CD14-positive monocyte (primary cell): ENCODE data around the gene MARVELD1. TPM values are rescaled to one million over a fixed set of nuclear protein-coding genes. Genes with fewer than 3 reads are reported as not detected.

Experiments
- DNase-seq, 3 donors: peaks; one replicate each; pipeline ENCODE4 v3.0.0-alpha.2; 2011 to 2022
- H2AFZ ChIP-seq: 2 replicates; pipeline ENCODE4 v1.6.0; 2012; ENCODE audit warnings: mild to moderate bottlenecking, low read depth, low read length, inconsistent platforms; ENCODE audit not compliant: insufficient read depth, poor library complexity, severe bottlenecking
- H3K27ac ChIP-seq, 2 donors: 1 replicate in 1 of 2; 2 replicates in 1 of 2; pipeline ENCODE4 v1.5.1; 2012 to 2013; ENCODE audit warnings: low read length in 2 of 2, control low read depth in 1 of 2, inconsistent platforms in 1 of 2, low read depth in 1 of 2, mild to moderate bottlenecking in 1 of 2
- H3K27me3 ChIP-seq, 2 donors: one replicate each; pipeline versions ENCODE4 v1.6.0 to v1.6.1; 2011 to 2013; ENCODE audit warnings: low read length in 2 of 2; ENCODE audit not compliant: control insufficient read depth in 2 of 2, insufficient read depth in 2 of 2
- H3K36me3 ChIP-seq, 2 donors: replicated peaks in 1 of 2; 1 replicate in 1 of 2; 2 replicates in 1 of 2; pipeline versions ENCODE4 v1.5.1 to v1.6.1; 2012 to 2013; ENCODE audit warnings: low read length in 2 of 2, control low read depth in 1 of 2, inconsistent platforms in 1 of 2, mild to moderate bottlenecking in 1 of 2; ENCODE audit not compliant: insufficient read depth in 2 of 2, control insufficient read depth in 1 of 2
- H3K4me1 ChIP-seq, 2 donors: 1 replicate in 1 of 2; 2 replicates in 1 of 2; pipeline versions ENCODE4 v1.5.1 to v1.6.1; 2012 to 2013; ENCODE audit warnings: low read length in 2 of 2, control low read depth in 1 of 2, inconsistent platforms in 1 of 2, mild to moderate bottlenecking in 1 of 2, moderate library complexity in 1 of 2; ENCODE audit not compliant: insufficient read depth in 2 of 2, control insufficient read depth in 1 of 2
- H3K4me2 ChIP-seq: replicated peaks from 2 replicates; pipeline ENCODE3; 2012; ENCODE audit warnings: low read length, moderate library complexity, mild to moderate bottlenecking; ENCODE audit not compliant: poor library complexity, severe bottlenecking; ENCODE audit errors: extremely low read depth
- H3K4me3 ChIP-seq, 3 experiments: fragments of 200-600 bp in 1 of 3; sonication (generic) in 1 of 3; replicated peaks in 1 of 3; 1 replicate in 2 of 3; 2 replicates in 1 of 3; pipeline ENCODE4 v1.5.1; 2011 to 2013; ENCODE audit warnings: low read length in 3 of 3, mild to moderate bottlenecking in 3 of 3, control low read depth in 2 of 3, low read depth in 2 of 3, inconsistent platforms in 1 of 3, moderate library complexity in 1 of 3
- H3K79me2 ChIP-seq: 2 replicates; pipeline ENCODE4 v1.6.0; 2012; ENCODE audit warnings: mild to moderate bottlenecking, control low read depth, inconsistent platforms, low read length, moderate library complexity; ENCODE audit not compliant: insufficient read depth
- H3K9ac ChIP-seq: 2 replicates; pipeline ENCODE4 v1.6.0; 2017; ENCODE audit warnings: low read length, mild to moderate bottlenecking; ENCODE audit not compliant: insufficient read depth, poor library complexity, severe bottlenecking
- H3K9me3 ChIP-seq, 2 donors: replicated peaks in 1 of 2; 1 replicate in 1 of 2; 2 replicates in 1 of 2; pipeline versions ENCODE4 v1.5.1 to v1.6.1; 2012 to 2013; ENCODE audit warnings: low read length in 2 of 2, control low read depth in 1 of 2; ENCODE audit not compliant: control insufficient read depth in 1 of 2, insufficient read depth in 1 of 2
- H4K20me1 ChIP-seq: 2 replicates; pipeline ENCODE4 v1.6.0; 2012; ENCODE audit warnings: mild to moderate bottlenecking, low read length, control low read depth, moderate library complexity; ENCODE audit not compliant: insufficient read depth
- H3K27ac Mint-ChIP-seq, 7 donors: one replicate each; pipeline ENCODE4 v1.8.0; 2020; ENCODE audit warnings: mild to moderate bottlenecking in 7 of 7, mixed read lengths in 7 of 7, moderate library complexity in 6 of 7, inconsistent platforms in 2 of 7
- H3K27me3 Mint-ChIP-seq, 3 donors: one replicate each; pipeline ENCODE4 v1.8.0; 2021 to 2022; ENCODE audit warnings: low read depth in 3 of 3, mild to moderate bottlenecking in 3 of 3, mixed read lengths in 3 of 3, moderate library complexity in 3 of 3, inconsistent platforms in 1 of 3
- H3K36me3 Mint-ChIP-seq, 2 donors: one replicate each; pipeline ENCODE4 v1.8.0; 2020; ENCODE audit warnings: mixed read lengths in 2 of 2, inconsistent platforms in 1 of 2, mild to moderate bottlenecking in 1 of 2
- H3K4me1 Mint-ChIP-seq: one replicate; pipeline ENCODE4 v1.8.0; 2020; ENCODE audit warnings: mild to moderate bottlenecking, mixed read lengths
- H3K4me3 Mint-ChIP-seq, 2 donors: one replicate each; pipeline ENCODE4 v1.8.0; 2020; ENCODE audit warnings: mild to moderate bottlenecking in 2 of 2, mixed read lengths in 2 of 2, moderate library complexity in 1 of 2
- H3K9me3 Mint-ChIP-seq, 7 donors: one replicate each; pipeline ENCODE4 v1.8.0; 2020 to 2022; ENCODE audit warnings: mixed read lengths in 7 of 7, mild to moderate bottlenecking in 6 of 7, moderate library complexity in 6 of 7, inconsistent platforms in 2 of 7
- WGBS: methylation state at CpG from one replicate; pipeline ENCODE4 v1.1.5; 2013; ENCODE audit warnings: missing lambda C conversion rate; ENCODE audit not compliant: insufficient coverage; 5-methylcytosine and 5-hydroxymethylcytosine counted together
- intact Hi-C, 2 donors: fragments of 100-400 bp; cut with micrococcal nuclease; formaldehyde crosslinking; loops; one replicate each; pipeline versions ENCODE4 v1.15.0 to v1.15.1; 2023
- polyA plus RNA-seq, 3 donors: library from polyadenylated mRNA; depleted of rRNA in 1 of 3; unstranded in 2 of 3; stranded (reverse) in 1 of 3; fragments of 300-500 nt in 2 of 3; fragments of >200 nt in 1 of 3; fragmentation: Illumina TruSeq in 2 of 3; gene quantifications; 1 replicate in 2 of 3; 2 replicates in 1 of 3; pipeline ENCODE4 v1.2.3, GENCODE V29; 2012 to 2021
- TF ChIP-seq, protein P1 (sequence below): fragments of 200-600 bp; IDR thresholded peaks from one replicate; pipeline ENCODE4 v1.8.0; 2022; ENCODE audit warnings: antibody characterized with exemption, mild to moderate bottlenecking

The MARVELD1 gene
- polyA plus RNA-seq, 3 donors = 3.7 to 28.0 (median 9.2) TPM

DNA sequence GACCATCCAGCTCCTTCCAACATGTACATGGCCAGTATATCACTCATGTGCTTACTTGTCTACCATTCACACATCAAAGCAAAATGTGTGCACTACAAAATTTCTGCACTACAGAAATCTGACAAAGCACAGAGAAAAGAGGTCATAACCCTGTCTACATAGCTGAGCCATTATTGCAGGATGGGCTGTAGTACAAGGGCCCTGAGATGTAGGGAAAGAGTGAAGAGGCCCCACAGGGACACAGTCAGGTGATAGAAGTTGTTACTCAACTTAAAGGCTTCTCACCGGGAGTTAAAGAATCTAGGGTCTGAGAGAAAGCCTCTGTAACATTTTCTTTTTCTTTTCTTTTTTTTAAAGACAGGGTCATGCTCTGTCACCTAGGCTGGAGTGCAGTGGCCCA is 44.0 kb upstream of the MARVELD1 start:
- Histone ChIP-seq H3K79me2 (no peaks in the 10 kb centered on the region), H3K9me3 (no peaks in the 10 kb centered on the region), H3K4me3 (no peak overlapping the region), H3K4me2 (no peak overlapping the region), H3K36me3 (peaks cover 70 to 84% of the 10 kb centered on the region in 2 donors), H3K27ac (no peak overlapping the region), H3K27me3 (no peaks in the 10 kb centered on the region), H2AFZ (no peak overlapping the region), H3K4me1 (no peaks in the 10 kb centered on the region), H4K20me1 (no peaks in the 10 kb centered on the region), H3K9ac (no peak overlapping the region)
- intact Hi-C loops = loop anchor here in 1 of 2 donors (10.0 kb wide), 1 partner anchor 95 kb away; the partner anchor contains the start of gene ANKRD2
- peaks cover 3% of the 10 kb centered on the region for H3K4me1 Mint-ChIP-seq
- peaks cover 70 to 84% of the 10 kb centered on the region in 2 donors for H3K36me3 Mint-ChIP-seq
- WGBS = no CpG with 5 or more reads among the region's 1 CpG
- TF ChIP-seq, protein P1, sequence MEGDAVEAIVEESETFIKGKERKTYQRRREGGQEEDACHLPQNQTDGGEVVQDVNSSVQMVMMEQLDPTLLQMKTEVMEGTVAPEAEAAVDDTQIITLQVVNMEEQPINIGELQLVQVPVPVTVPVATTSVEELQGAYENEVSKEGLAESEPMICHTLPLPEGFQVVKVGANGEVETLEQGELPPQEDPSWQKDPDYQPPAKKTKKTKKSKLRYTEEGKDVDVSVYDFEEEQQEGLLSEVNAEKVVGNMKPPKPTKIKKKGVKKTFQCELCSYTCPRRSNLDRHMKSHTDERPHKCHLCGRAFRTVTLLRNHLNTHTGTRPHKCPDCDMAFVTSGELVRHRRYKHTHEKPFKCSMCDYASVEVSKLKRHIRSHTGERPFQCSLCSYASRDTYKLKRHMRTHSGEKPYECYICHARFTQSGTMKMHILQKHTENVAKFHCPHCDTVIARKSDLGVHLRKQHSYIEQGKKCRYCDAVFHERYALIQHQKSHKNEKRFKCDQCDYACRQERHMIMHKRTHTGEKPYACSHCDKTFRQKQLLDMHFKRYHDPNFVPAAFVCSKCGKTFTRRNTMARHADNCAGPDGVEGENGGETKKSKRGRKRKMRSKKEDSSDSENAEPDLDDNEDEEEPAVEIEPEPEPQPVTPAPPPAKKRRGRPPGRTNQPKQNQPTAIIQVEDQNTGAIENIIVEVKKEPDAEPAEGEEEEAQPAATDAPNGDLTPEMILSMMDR = no peak
- no peak for DNase-seq
- no peak overlapping the region for H3K4me3 Mint-ChIP-seq
- H3K27ac Mint-ChIP-seq = no peak overlapping the region
- no peaks in the 10 kb centered on the region for H3K27me3 Mint-ChIP-seq
- no peaks in the 10 kb centered on the region for H3K9me3 Mint-ChIP-seq

DNA sequence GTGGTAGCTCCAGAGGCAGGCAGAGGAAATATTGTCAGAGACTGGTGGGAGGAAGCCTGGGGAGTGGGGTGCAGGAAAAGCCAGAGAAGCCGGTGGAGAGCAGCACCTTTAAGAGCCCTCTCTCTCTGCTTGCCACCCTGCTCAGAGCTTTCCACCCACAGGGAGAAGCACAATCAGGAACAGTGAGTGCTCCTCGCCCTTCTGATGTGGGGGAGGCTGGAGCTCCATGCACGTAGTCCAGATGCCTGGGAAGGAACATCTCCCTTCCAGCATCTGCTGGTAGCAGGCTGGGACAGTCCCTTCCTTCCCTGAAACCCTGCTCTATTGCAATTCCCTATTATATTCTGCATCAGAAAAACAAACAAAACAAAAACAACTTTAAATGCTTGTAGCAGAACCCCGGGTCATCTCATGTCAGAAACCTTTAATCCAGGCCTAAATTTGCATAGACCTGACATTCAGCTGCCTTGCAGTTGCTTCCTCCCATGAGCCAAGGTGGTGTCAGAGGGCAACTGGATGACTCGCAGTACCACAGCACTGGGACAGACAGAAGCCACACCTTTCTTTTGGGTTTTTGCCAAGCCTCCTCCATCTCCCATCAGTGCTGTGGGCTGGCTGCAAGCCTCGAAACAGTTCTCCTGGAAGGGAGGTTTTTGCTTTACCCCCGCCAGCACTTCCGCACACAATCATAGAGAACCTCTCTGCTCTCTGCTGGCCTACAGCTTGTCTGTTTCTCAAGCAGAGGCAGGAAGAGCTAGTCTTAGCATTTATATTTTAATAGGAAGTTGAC is 39.6 kb upstream of the MARVELD1 start:
- Histone ChIP-seq H3K27me3 (no peaks in the 10 kb centered on the region), H3K9me3 (no peaks in the 10 kb centered on the region), H3K4me2 (no peak overlapping the region), H3K4me3 (no peak overlapping the region), H3K79me2 (no peaks in the 10 kb centered on the region), H4K20me1 (no peaks in the 10 kb centered on the region), H2AFZ (no peak overlapping the region), H3K9ac (no peak overlapping the region), H3K27ac (no peak overlapping the region), H3K4me1 (peaks cover 8 to 11% of the 10 kb centered on the region in 2 donors), H3K36me3 (peaks cover 47 to 65% of the 10 kb centered on the region in 2 donors)
- H3K36me3 Mint-ChIP-seq = peaks cover 59 to 75% of the 10 kb centered on the region in 2 donors
- H3K4me1 Mint-ChIP-seq = peaks cover 19% of the 10 kb centered on the region
- TF ChIP-seq, protein P1 = no peak
- peak overlapping the region in 3 of 7 donors; percentile 10 to 62 (median 28) for H3K27ac Mint-ChIP-seq
- intact Hi-C loops = no loop called here
- WGBS = 79% methylated on average over 4 of the region's 8 CpGs
- no peak for DNase-seq
- no peak overlapping the region for H3K4me3 Mint-ChIP-seq
- no peaks in the 10 kb centered on the region for H3K27me3 Mint-ChIP-seq
- no peaks in the 10 kb centered on the region for H3K9me3 Mint-ChIP-seq
